ENCODE data around the gene TMBIM1.

- TF ChIP-seq POLR2AphosphoS5 (IDR thresholded peaks at IDR 0.05; ENCODE audit: low read depth, low read length) (no peak), TAF1 (IDR thresholded peaks at IDR 0.05; ENCODE audit: borderline replicate concordance, insufficient read depth, low read length) (no peak)
Measured at GRCh38 chr2:218278531-218279360, 13.6 kb downstream of the TMBIM1 start.

All from PFSK-1 (cell line).